Inflammatory macrophage (primary cell): ENCODE results near the gene CSNK1D.
A peak's percentile ranks its signal among the peaks of the same experiment; 100 is the strongest.

Experiments used
- DNase-seq, 2 donors: peaks; one replicate each; pipeline ENCODE4 v3.0.0-alpha.2; 2020 to 2022

The CSNK1D gene

GRCh38 chr17:82238472-82239201 is 34.9 kb downstream of the CSNK1D start:
- peak; percentile 91 to 93 for DNase-seq

- DNase-seq, result no peak
Observed at GRCh38 chr17:82237746-82238471, 35.6 kb downstream of the CSNK1D start.

DNA sequence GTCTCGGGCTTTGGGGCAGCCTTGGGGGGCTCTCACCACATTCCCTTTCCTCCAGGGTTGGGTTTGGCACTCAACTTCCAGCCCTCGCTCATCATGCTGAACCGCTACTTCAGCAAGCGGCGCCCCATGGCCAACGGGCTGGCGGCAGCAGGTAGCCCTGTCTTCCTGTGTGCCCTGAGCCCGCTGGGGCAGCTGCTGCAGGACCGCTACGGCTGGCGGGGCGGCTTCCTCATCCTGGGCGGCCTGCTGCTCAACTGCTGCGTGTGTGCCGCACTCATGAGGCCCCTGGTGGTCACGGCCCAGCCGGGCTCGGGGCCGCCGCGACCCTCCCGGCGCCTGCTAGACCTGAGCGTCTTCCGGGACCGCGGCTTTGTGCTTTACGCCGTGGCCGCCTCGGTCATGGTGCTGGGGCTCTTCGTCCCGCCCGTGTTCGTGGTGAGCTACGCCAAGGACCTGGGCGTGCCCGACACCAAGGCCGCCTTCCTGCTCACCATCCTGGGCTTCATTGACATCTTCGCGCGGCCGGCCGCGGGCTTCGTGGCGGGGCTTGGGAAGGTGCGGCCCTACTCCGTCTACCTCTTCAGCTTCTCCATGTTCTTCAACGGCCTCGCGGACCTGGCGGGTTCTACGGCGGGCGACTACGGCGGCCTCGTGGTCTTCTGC is 36.3 kb downstream of the CSNK1D start:
- no peak for DNase-seq

DNA sequence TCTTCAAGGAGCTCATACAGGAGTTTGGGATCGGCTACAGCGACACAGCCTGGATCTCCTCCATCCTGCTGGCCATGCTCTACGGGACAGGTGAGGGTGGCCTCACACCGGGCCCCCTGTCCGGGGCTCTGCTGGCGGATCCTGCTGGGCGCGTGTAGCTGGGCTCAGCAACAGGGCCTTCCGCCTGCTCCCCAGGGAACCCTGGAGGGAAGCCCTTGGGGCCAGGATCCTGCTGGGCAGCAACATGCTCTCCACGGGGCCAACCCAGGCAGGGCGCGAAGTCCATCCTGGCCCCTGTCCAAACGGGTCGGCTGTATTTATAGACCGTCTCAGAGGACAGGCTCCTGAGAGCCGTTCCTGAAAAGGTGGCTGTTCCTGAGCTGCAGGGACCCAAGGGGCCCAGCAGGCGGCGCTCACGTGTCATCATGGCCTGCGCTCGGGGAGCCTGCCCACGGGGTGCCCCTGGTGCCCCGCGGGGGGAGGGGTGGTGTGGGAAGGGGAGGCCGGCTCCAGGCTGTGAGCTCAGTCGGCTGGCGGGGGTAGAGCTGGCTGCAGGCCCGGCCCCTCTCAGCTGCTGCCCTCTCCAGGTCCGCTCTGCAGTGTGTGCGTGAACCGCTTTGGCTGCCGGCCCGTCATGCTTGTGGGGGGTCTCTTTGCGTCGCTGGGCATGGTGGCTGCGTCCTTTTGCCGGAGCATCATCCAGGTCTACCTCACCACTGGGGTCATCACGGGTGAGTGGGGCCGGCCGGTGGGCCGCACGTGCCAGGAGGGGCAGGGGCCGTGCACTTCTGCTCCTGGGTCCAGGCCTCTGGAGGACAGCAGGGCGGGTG is 37.1 kb downstream of the CSNK1D start:
- peak; percentile 60 to 66 for DNase-seq

DNA sequence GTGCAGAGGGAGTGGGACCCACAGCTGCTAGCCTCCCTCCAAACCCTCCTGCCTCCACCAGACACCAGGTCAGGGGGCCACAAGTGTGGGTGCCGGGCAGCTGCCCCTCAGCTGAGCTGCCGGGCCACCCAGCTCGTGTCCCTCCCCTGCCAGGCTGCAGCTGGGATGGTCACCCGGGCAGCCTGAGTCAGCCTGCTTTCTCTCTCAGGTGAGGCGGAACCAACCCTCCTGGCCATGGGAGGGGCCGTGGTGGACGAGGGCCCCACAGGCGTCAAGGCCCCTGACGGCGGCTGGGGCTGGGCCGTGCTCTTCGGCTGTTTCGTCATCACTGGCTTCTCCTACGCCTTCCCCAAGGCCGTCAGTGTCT is 37.7 kb downstream of the CSNK1D start:
- peak in 1 of 2 donors; percentile 67 for DNase-seq

GRCh38 chr17:82235056-82235774 is 38.3 kb downstream of the CSNK1D start:
- DNase-seq, result no peak

- no peak for DNase-seq
Observed at GRCh38 chr17:82234211-82235055, 39.1 kb downstream of the CSNK1D start.

- DNase-seq, result no peak
Observed at GRCh38 chr17:82232876-82233785, 40.4 kb downstream of the CSNK1D start.

- no peak for DNase-seq
Observed at GRCh38 chr17:82232322-82232820, 41.1 kb downstream of the CSNK1D start.

GRCh38 chr17:82231562-82232321 is 41.8 kb downstream of the CSNK1D start:
- peak; percentile 89 to 93 for DNase-seq

- no peak for DNase-seq
Observed at GRCh38 chr17:82231312-82231561, 42.3 kb downstream of the CSNK1D start.

DNA sequence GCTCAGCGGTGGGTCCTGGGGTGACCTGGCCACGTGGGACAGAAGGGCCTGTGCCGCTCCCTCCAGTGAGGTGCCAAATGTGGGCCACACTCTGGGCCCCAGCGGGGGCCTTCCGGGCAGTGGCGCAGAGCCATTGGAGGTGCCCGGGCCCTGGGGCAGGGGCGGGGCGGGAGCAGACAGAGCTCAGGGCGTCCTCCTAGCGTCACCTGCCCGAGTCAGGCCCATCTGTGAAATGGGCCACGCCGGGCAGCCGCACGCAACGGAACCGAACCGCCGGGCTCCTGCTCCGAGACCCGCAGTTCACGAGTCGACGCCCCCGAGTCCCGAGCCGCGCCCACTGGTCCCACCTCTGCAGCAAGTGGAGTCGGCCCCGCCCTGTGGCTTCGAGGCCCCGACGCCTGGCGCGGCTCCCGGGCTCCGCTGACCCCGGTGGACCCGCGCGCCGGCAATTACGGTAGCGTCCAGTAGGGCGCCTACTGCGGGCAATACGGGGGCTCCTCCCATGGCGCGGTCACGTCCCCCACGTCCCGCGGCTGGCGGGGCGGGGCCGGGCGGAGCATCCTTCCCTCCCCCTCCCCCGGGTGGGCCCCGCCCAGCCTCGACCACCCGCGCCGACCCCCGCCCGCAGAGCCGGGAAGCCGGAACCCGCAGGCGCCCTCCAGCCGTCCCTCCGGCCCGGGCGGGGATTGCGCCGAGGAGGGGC is 42.7 kb downstream of the CSNK1D start:
- peak; percentile 81 to 86 for DNase-seq

- peak in 1 of 2 donors; percentile 24 for DNase-seq
Observed at GRCh38 chr17:82229698-82230608, 43.5 kb downstream of the CSNK1D start.

GRCh38 chr17:82228842-82229697 is 44.4 kb downstream of the CSNK1D start, which contains the start of gene SLC16A3:
TSS of gene SLC16A3 (plus strand) at chr17:82229042. CDS start at chr17:82236009, 6,967 bp downstream.
- DNase-seq, result peak; percentile 71 to 82

DNA sequence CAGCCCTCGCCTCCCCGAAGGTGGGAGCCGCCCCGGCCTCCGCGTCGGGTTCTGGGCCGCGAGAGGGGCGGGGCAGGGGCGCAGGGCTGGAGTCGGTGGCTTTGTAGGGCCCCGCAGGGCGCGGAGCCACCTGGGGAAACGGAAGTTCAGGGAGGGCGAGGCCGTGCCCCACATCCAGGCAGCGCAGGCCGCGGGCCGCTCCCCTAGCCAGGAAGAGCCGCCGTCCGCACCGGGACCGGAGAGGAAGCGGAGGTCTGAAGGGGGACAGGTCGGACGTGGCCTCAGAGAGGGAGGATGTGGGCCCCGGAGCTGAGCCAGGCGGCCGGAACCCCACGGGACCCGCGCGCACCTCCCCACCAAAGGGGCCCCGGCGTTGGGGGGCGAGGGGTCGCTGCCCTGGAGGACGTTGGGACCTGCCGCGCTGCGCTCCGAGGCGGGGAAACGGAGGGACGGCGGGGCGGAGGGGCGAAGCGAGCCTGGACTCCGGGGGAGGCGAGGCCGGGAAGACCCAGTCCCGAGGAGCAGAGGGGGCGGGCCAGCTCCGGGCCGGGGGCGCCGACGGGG is 45.1 kb downstream of the CSNK1D start:
- peak; percentile 49 to 78 for DNase-seq
